ENCODE measurements around the gene ITPK1. TPM values are rescaled to one million over a fixed set of nuclear protein-coding genes. Genes with fewer than 3 reads are reported as not detected.

ITPK1 gene
- total RNA-seq, 2 donors from 2014 or later, result 29.4 to 36.1 TPM

DNA sequence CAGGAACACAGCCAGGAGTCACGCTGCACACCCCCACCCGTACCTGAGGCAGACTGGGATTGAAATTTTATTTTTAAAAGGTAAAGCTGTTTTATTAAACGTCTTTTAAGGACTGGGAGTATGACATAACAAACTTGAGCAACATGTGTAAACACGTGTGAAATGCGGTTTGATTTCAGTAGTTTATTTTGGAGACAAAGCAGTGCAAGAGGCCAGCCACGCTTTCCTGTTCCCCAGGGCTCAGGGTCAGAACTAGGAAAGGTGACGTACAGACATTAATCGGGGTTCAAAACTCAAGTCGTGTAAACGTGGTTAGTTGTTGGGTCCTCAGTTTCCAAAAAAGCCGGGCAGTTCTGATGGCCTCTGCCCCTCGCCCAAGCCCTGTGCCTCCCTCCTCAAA lies 176.0 kb downstream of the ITPK1 start:
- ATAC-seq (no peak), DNase-seq (no peak)
- H3K27me3 Mint-ChIP-seq, result no peaks in the 10 kb centered on the region
- no peaks in the 10 kb centered on the region for H3K9me3 ChIP-seq (ENCODE audit: control insufficient read depth, low read length, poor library complexity, severe bottlenecking)
- H3K27ac Mint-ChIP-seq, result no peak overlapping the region
- H3K4me1 Mint-ChIP-seq, result peaks cover 5% of the 10 kb centered on the region
- peaks cover 9% of the 10 kb centered on the region for H3K36me3 Mint-ChIP-seq (ENCODE audit: low read depth)
- no peak overlapping the region for H3K4me3 Mint-ChIP-seq

DNA sequence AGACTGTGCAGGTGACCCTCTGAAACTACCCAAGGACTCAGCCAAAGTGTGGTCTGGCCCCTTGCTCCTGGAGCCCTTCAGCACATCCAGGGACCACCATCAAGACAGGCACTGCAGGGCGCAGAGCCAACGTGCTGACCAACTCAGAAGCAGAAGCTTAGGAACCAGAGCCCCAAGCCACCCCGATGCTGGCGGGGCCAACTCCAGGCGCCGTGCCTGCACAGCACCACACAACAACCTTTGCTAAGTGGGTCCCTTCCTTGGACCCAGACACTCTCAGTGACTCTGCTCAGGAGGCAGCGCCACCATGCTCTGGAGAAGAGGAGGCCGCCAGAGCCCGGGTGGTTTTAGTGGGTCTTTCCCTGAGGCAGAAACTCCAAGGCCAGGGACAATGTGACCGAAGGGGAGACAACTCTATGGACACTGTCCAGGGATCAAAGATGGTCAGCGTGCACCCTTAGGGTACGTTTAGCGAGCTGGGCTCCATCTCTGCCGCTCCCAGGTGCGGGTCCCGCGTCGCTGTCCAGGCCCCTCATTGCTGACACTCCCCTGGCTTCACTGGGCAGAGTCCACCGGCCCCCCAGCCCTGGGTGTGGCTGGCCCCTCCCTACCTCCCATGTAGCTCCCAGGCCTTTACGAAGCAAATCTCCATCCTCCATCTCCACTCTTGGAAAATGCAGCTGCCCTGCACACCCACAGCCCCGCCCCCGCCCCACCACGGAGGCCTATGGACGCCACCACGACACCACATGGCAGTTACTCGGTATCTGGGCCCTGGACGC lies 176.6 kb downstream of the ITPK1 start:
- Mint-ChIP-seq H3K4me1 (peaks cover 2% of the 10 kb centered on the region), H3K27me3 (no peaks in the 10 kb centered on the region), H3K4me3 (no peak overlapping the region), H3K27ac (no peak overlapping the region), H3K36me3 (ENCODE audit: low read depth) (peaks cover 4% of the 10 kb centered on the region)
- H3K9me3 ChIP-seq (ENCODE audit: control insufficient read depth, low read length, poor library complexity, severe bottlenecking), result no peaks in the 10 kb centered on the region
- DNase-seq (no peak), ATAC-seq (no peak)

DNA sequence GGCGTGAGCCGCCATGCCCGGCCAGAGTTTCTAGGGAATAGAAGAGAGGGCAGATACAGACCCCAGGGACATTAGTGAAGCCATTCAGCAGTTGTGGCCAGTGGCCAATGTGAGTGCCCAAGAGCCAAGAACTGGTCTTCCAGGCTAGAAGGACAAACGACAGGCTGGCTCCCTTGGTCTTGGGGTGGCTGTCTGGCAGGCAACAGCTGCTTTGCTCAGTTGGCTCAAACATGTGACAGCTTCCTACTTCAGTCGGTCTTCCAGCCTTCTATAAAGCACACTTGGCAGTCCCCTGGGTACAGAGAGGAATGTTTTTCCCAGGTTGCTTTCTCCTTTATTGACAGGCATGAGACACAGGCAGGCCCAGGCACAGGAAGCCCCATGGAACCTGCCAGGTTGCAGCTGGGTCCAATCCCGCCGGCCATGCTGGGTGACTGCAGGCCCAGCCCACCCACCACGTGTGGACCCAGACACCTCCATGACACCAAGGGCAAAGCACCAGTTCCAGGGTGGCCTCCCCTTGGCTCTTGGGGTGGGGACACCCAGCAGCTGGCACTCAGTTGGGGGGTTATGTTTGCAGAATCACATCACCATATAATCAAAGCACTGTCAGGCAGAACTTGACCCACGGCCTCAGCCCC lies 177.4 kb downstream of the ITPK1 start:
- Mint-ChIP-seq H3K4me3 (no peak overlapping the region), H3K36me3 (ENCODE audit: low read depth) (peaks cover 4% of the 10 kb centered on the region), H3K27ac (no peak overlapping the region), H3K27me3 (no peaks in the 10 kb centered on the region), H3K4me1 (peaks cover 2% of the 10 kb centered on the region)
- H3K9me3 ChIP-seq (ENCODE audit: control insufficient read depth, low read length, poor library complexity, severe bottlenecking), result no peaks in the 10 kb centered on the region
- ATAC-seq (no peak), DNase-seq (no peak)

DNA sequence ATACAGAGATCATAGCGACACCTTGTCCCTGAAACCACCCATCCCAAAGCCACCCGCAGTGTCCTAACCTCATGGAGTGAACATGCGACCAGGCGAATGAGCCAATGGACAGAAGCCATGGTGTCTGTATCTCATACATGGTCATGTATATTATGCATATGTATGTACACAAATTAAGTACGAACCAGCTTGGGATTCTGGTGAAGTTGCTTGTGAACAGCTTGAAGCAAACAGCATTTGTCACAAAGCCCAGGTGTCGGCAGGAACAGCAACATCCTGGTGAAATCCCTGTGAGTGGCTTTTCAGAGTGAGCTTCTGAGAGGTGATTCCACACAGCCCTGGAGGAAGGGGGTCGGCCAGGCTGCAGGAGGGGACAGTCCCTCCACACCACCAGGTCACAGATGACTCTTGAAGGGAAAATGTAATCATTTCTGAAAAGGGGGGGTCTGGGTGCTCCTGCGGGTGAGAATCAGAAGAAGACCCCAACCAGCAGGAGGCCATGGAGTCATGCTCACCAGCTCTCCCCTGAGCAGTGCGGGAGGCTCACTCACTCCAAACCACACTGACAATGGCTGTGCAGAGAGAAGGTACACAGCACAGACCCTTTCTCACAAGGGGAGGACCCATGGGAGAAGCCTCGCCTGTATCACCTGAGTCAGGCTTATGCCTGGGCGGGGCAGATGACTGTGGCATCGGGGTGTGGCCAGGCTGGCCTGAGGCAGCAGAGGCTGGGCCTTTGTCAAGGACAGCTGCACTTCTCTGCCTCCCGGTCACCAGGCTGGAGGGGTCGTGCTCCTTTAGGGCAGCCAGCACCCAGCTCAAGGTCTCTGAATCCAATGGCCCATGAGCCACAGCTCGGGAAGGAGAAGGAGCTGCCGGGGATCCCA lies 178.4 kb downstream of the ITPK1 start:
- Mint-ChIP-seq H3K36me3 (ENCODE audit: low read depth) (peaks cover 4% of the 10 kb centered on the region), H3K27ac (no peak overlapping the region), H3K4me1 (peaks cover 2% of the 10 kb centered on the region), H3K27me3 (no peaks in the 10 kb centered on the region), H3K4me3 (no peak overlapping the region)
- no peaks in the 10 kb centered on the region for H3K9me3 ChIP-seq (ENCODE audit: control insufficient read depth, low read length, poor library complexity, severe bottlenecking)
- no peak for ATAC-seq
- DNase-seq, result no peak

DNA sequence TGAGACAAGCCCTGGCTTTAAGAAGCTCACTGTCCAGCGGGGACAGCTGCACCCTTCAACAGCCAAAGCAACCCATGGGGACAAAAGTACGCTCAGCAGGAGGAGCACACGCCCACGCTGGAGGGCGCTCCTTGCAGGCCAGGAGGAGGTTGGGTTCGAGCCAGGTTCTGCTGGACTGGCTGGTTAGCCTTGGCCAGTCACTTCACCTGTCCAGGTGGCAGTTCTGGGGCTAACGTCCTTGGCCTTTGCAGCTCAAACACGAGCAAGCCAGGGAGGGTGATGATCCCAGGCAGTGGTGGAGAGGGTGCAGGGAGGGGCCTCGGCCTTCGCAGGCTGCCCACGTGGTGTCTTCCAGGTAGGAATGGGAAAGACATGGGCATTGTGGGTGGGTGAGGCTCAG lies 179.6 kb downstream of the ITPK1 start:
- H3K4me3 Mint-ChIP-seq, result no peak overlapping the region
- H3K4me1 Mint-ChIP-seq, result peaks cover 3% of the 10 kb centered on the region
- ATAC-seq (no peak), DNase-seq (no peak)
- H3K27me3 Mint-ChIP-seq, result no peaks in the 10 kb centered on the region
- H3K27ac Mint-ChIP-seq, result no peak overlapping the region
- H3K9me3 ChIP-seq (ENCODE audit: control insufficient read depth, low read length, poor library complexity, severe bottlenecking), result no peaks in the 10 kb centered on the region
- H3K36me3 Mint-ChIP-seq (ENCODE audit: low read depth), result peaks cover 2% of the 10 kb centered on the region

DNA sequence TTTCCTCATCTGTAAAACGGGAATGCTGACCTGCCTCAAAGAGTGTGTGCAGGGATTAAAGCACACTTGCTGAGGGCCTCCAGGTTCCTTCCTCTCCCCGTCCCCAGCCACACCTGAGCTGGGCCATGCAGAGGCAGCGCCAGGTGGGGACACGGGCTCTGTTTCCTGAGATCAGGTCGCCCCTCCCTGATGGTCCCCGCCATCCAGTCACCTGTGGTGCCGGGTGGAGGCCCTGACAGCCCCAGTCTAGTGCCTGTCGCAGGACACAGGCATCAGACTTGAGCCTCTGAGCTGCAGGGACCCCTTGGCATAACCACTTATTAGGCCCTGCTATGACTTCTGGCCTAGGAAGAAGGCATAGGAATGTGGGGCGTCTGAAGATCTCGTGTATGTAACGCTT lies 180.3 kb downstream of the ITPK1 start:
- Mint-ChIP-seq H3K4me3 (no peak overlapping the region), H3K4me1 (peaks cover 5% of the 10 kb centered on the region), H3K27me3 (no peaks in the 10 kb centered on the region), H3K36me3 (ENCODE audit: low read depth) (peaks cover 2% of the 10 kb centered on the region), H3K27ac (no peak overlapping the region)
- ATAC-seq, result no peak
- no peaks in the 10 kb centered on the region for H3K9me3 ChIP-seq (ENCODE audit: control insufficient read depth, low read length, poor library complexity, severe bottlenecking)
- DNase-seq, result no peak

DNA sequence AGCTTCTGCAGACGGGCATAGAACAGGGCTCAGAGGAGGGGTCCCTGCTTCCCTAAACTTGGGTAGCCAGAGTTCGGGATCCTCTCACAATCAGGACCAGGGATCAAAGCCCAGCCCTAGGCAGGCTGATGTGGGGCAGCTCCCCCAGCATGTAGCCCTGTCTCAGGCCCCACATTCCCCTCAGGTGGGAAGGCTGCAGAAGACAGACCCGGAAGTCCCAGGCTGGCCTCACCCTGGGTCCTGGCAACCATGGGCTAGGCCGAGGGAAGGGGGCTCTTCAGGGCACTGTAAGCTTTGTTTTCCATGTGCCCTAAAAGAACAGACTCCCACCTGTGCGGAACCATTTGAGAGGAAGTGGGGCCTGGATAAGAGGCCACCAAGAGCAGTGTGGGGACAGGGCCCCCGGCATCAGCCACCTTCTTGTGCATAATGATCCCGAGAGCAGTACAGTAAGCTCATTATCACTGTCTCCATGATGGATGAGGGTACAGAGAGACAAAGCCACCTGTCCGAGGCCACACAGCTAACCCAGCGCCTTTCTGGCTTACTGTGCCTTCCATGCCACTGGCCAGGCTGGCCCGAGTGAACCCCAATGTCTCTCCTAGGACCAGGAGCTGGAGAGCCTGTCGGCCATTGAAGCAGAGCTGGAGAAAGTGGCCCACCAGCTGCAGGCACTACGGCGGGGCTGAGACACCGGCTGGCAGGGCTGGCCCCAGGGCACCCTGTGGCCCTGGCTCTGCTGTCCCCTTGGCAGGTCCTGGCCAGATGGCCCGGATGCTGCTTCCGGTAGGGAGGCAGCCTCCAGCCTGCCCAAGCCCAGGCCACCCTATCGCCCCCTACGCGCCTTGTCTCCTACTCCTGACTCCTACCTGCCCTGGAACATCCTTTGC lies 181.3 kb downstream of the ITPK1 start:
- no peaks in the 10 kb centered on the region for H3K27me3 Mint-ChIP-seq
- ATAC-seq (no peak), DNase-seq (no peak)
- peaks cover 2% of the 10 kb centered on the region for H3K36me3 Mint-ChIP-seq (ENCODE audit: low read depth)
- H3K4me1 Mint-ChIP-seq, result peaks cover 5% of the 10 kb centered on the region
- no peaks in the 10 kb centered on the region for H3K9me3 ChIP-seq (ENCODE audit: control insufficient read depth, low read length, poor library complexity, severe bottlenecking)
- H3K4me3 Mint-ChIP-seq, result no peak overlapping the region
- no peak overlapping the region for H3K27ac Mint-ChIP-seq

DNA sequence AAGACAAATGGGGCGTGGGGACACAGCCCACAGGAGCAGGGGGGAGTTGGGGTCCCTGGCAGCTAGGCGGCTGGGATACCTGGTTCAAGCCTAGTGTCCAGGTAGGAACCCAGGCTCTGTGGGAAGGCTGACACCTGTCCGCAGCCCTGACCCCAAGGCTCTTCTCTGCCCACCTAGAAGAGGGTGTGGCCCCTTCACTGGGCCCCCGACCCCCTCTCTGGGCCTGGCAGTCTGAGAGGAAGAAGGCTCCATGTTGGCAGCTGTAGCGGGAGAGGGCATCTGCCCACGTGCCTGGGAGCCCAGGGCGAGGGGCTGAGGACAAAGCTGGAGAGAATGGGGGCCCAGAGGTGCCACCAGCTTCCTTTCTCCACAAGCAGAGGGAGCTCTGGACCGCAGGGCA lies 182.2 kb downstream of the ITPK1 start:
- no peak overlapping the region for H3K27ac Mint-ChIP-seq
- H3K36me3 Mint-ChIP-seq (ENCODE audit: low read depth), result peaks cover 2% of the 10 kb centered on the region
- peaks cover 5% of the 10 kb centered on the region for H3K4me1 Mint-ChIP-seq

DNA sequence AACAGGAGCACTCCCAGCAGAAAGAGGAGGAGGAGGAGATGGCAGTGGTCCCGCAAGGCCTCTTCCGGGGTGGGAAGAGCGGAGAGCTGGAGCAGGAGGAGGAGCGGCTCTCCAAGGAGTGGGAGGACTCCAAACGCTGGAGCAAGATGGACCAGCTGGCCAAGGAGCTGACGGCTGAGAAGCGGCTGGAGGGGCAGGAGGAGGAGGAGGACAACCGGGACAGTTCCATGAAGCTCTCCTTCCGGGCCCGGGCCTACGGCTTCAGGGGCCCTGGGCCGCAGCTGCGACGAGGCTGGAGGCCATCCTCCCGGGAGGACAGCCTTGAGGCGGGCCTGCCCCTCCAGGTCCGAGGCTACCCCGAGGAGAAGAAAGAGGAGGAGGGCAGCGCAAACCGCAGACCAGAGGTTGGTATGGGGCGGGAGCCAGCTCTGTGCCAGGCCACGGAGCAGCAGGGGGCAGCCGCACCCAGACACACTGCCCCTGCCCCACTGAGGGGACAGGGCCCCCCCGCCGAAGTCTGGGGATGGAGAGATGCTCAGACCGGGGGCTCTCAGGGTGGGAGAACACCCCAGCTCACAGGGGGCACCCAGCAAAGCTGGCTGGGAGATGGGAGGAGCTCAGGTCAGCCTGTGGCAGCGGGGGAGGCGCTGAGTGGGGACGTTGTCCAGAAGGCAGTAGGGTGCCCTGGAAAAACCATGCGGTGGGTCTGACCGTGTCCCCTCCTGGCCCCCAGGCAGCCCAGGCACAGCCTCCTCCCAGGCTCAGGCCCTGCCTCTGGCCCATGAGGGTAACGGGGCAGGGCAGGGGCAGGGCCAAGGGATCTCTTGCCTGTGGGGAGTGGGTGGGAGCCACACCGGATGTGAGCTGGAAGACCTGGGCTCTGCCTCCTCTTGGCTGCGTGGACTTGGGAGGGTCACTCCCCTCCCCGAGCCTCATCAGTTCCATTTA lies 183.0 kb downstream of the ITPK1 start:
- ATAC-seq, result no peak
- no peak overlapping the region for H3K27ac Mint-ChIP-seq

More for the DNA sequence above, 182.2 kb downstream of the ITPK1 start:
- H3K9me3 ChIP-seq (ENCODE audit: control insufficient read depth, low read length, poor library complexity, severe bottlenecking), result no peaks in the 10 kb centered on the region
- ATAC-seq (no peak), DNase-seq (no peak)
- Mint-ChIP-seq H3K27me3 (no peaks in the 10 kb centered on the region), H3K4me3 (no peak overlapping the region)

DNA sequence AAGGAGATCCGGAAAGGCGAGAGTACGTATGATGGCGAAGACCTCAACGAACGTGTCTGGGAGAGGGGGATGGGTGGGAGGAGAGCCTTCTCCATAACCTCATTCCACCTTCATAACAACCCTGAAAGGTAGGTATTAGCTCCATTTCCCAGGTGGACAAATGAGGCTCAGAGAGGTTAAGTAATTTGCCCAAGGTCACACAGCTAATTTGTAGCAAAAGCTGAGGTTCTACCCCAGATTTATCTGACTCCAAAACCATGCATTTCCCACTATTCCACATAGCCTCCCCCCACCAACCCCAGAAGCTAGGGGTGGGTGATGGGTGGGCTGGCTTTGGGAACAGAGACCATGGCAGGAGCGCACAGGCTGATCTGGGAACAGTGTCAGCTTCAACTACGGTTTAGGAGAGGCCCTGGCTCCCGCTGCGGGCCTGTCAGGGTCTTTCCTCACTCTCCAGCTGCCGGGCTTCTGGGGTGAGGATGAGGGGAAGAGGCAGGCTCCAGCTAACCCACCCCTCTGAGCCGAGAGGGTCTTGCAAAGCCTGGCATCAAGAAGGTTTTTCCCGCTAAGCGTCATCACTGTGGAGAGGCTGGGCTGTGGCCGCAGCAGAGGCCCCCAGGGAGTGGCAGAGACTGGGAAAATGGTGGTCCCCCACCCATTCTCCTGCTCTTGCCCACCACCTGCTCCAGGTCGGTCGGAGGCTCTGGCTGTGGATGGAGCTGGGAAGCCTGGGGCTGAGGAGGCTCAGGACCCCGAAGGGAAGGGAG lies 183.9 kb downstream of the ITPK1 start:
- Mint-ChIP-seq H3K4me1 (peaks cover 5% of the 10 kb centered on the region), H3K27ac (no peak overlapping the region), H3K4me3 (no peak overlapping the region), H3K27me3 (no peaks in the 10 kb centered on the region), H3K36me3 (ENCODE audit: low read depth) (peaks cover 2% of the 10 kb centered on the region)
- ATAC-seq (no peak), DNase-seq (no peak)
- no peaks in the 10 kb centered on the region for H3K9me3 ChIP-seq (ENCODE audit: control insufficient read depth, low read length, poor library complexity, severe bottlenecking)

More for the DNA sequence above, 183.0 kb downstream of the ITPK1 start:
- no peak for DNase-seq
- Mint-ChIP-seq H3K27me3 (no peaks in the 10 kb centered on the region), H3K36me3 (ENCODE audit: low read depth) (peaks cover 2% of the 10 kb centered on the region), H3K4me1 (peaks cover 5% of the 10 kb centered on the region), H3K4me3 (no peak overlapping the region)
- no peaks in the 10 kb centered on the region for H3K9me3 ChIP-seq (ENCODE audit: control insufficient read depth, low read length, poor library complexity, severe bottlenecking)
